DMS 273 (cell line): ENCODE data around the gene DNAAF8.

Experiments
- DNase-seq: peaks from one replicate; lab custom pipeline; 2025; ENCODE audit not compliant: unreplicated experiment; lab: John Stamatoyannopoulos, UW

The DNAAF8 gene

DNA sequence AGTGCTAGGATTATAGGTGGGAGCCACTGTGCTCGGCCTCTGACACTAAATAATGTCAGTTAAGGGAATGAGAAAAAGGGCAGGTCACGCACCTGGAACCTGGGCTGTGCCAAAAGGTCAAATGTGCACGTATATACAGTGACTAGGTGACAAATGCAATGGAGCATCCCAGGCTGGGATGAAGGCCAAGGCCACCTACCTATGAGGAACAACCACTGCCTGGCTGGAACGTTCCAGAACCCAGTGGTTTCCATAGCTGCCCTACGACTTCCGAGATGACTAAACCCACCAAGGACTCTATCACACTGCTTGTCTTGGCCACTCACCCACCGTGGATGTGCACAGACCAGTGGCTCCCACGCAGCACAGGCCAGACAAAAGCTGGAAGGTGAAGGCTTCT, 16.6 kb downstream of the DNAAF8 start:
- DNase-seq: no peak

DNA sequence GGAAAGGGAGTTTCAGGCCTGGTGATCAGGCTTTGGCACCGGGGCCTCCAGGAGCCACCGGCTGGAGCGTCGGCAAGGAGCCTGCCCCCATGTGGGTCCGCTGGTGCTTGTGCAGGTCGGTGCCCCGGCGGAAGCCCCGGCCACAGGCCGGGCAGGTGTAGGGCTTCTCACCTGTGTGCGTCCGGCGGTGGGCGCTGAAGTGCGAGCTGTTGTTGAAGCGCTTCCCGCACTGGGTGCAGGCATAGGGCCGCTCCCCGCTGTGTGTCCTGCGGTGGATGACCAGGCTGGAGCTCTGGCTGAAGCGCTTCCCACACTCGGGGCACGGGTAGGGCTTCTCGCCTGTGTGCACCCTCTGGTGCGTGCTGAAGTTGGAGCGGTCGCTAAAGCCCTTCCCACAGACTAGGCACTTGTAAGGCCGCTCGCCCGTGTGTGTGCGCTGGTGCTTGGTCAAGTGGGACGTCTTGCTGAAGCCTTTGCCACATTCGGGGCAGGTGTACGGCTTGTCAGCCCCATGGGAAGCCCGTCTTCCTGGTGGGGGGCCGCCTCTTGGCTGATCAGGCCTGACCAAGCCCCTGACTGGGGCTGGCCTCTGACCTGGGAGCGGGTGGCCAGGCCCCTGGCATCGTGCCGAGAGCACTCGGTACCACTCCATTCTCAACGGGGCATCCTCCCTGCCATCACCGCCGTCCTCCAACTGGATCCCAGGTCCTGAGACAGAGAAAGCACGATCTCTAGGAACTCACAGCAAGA, 18.2 kb downstream of the DNAAF8 start:
- no peak for DNase-seq

DNA sequence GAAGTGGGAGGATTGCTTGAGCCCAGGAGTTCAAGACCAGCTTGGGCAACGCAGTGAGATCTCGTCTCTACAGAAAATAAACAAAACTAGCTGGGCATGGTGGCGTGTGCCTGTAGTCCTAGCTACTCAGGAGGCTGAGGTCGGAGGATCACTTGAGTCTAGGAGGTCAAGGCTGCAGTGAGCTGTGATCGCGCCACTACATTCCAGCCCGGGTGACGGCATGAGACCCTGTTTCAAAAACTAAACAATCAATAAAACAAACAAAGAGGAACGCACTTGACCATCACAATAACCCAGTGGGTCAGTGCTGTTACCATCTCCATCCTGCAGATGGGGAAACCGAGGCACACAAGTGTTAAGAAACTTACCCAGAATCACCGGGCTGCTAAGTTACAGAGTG, 18.9 kb downstream of the DNAAF8 start:
- DNase-seq: no peak

DNA sequence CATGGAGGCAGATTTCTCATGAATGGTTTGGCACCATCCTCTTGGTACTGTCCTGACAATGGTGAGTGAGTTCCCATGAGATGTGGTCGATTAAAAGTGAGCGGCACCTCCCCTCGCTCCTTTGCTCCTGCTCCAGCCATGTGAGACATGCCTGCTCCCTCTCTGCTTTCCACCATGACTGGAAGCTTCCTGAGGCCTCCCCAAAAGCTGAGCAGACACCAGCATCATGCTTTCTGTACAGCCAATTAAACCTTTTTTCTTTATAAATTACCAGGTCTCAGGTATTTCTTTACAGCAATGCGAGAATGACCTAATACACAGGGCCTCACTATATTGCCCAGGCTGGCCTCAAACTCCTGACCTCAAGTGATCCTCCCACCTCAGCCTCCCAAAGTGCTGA, 20.5 kb downstream of the DNAAF8 start:
- no peak for DNase-seq

DNA sequence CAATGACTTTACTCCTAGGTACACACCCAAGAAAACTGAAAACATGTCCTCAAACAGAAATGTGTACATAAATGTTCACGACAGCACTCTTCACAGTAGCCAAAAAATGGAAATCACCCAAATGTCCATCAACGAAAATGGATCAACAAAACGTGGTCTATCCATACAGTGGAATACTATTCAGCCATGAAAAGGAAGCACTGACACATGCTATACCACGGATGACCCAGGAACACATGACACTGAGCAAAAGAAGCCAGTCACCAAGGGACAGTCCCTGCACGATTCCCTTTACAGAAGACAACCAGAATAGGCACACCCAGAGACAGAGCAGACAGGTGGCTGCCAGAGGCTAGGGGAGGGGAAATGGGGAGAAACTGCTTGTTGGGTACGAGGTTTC, 21.4 kb downstream of the DNAAF8 start:
- DNase-seq: no peak

DNA sequence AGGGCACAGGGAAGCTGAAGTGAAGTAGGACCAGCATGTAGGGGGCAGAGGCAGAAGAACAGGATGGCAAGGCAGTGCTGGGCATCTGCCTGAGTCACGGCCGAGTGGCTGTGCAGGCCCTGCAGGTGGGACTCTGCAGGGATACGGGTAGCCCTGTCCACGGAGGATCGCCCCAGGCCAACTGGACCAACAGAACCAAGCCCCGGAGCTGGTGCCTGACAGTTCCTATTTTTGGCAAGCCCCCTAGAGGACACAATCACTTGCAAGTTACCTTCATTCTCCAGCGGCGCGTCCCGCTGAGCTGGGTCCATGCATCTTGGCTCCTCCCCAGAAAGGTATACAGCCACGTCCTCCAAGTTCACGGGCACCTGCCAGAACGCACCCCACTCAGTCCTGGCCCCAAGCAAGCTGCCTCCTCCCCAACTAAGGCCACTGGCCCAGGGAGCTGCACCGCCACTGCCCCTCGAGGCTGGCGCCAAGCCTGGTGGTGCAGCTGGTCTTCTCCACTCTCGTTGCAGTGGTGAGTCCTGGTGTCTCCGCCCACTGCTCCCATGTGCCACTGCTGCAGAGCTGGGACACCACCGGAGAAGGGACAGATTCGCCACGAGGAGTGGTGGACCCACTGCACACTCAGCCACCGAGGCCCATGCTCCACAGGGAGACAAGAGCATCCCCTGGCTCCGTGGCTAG, 26.0 kb downstream of the DNAAF8 start:
- DNase-seq: no peak

DNA sequence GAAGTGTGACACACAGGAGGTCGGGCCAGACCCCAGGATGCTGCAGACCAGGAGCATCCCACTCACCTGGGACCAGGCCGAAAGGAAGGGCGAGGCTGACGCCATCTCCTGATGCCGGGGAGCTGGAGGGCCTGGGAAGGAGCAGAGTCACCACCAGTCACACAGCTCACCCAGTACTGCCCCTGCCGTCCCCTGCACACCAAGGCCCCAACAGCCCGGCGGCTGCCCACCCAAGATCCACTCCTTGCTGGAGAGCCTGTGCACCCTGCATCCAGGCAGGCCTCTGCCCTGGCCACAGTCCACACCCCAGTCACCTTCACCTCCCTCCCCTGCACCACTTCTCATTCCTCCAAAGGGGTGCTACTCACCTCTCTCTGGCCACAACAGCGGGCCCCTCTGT, 27.9 kb downstream of the DNAAF8 start:
- DNase-seq: no peak

DNA sequence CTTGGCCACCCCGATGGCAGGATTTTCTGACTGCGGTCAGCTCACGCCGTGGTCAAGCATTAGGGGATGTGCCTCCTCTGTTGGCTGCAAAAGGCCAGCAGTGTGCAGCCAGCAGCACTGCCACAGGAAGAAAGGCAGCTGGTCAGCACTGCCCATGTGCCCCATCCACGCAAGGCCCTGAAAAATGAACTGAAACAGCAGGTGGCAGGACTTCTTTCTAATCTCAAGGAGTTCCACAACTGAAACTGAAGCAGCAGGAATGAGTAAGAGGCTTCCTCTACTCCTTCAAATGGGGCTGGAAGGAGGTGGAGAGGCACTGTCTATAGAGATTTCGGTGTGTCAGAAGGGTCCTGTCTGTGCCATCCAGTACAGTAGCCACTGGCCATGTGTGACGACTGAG, 29.5 kb downstream of the DNAAF8 start:
- no peak for DNase-seq

DNA sequence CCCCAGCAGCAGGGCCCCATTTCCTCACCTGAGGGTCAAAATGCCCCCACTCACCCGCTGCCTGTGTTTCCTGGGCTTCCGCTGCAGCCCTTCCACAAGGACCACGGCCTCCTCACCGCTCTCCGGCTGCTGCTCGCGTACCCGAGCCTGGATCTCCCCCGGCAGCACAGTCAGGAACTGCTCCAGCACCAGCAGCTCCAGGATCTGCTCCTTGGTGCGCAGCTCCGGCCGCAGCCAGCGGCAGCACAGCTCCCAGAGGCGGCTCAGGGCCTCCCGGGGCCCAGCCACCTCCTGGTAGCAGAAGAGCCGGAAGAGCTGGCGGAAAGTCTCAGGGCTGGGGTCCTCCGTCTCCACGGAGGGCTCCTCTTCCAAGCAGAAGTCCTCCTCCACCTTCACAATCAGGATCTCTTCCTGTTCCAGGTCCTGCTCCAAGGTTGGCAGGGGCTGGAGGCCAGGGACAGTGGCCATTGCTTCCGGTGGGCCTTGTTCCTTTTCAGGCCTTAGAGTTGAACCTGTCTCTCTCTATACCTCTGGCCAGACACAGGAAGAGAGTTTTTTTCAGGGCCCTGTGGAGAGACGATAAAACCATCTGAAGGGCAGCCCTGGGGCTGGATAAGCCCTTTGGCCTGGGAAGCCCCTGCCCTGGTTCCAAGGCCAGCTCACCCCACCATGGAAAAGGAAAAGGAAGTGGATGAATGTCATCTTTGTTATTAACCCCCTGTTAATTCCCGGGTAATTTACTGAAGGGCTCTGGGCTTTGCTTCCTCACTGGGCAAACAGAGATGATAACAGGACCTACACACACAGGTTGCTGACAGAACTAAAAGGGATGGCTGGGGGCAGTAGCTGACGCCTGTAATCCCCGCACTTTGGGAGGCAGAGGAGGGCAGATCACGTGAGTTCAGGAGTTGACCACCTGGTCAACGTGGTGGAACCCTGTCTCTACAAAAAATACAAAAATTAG, 31.5 kb downstream of the DNAAF8 start:
- DNase-seq: no peak

DNA sequence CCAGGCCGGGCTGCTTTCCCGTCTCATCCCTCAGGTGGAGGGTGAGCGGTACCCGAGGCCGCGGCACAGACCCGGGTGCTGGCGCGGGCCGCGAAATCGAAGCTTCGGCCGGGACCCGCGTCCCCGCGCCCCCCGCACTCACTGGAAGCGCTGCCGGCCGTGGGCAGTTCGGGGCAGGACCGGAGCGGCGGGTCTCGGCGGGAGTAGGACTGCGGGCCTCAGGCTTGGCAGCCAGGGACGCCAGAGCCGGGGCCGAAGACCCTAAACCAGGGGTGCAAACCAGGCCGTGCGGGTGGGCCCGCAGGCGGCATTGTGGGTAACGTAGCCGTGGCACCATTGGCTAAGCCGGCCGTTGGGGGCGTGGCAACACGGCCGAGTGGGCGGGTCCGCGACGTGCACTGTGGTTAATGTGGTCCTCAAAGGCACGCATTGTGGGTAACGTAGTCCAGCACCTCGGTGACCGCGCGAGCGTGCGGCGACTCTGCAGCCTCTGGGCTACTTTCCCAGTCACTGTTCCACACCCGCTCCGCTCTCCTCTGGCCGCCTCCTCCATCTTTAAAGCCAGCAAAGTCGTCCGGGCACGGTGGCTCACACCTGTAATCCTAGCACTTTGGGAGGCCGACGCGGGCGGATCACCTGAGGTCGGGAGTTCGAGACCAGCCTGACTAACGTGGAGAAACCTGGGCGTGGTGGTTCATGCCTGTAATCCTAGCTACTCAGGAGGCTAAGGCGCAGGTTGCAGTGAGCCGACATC, 32.7 kb downstream of the DNAAF8 start, which contains the start of gene ZNF500:
TSS of gene ZNF500 (minus strand) at position 288 of the 754 bp plus-strand sequence. CDS start 1,184 bp downstream, outside the sequence.
- peak; percentile 99 for DNase-seq

DNA sequence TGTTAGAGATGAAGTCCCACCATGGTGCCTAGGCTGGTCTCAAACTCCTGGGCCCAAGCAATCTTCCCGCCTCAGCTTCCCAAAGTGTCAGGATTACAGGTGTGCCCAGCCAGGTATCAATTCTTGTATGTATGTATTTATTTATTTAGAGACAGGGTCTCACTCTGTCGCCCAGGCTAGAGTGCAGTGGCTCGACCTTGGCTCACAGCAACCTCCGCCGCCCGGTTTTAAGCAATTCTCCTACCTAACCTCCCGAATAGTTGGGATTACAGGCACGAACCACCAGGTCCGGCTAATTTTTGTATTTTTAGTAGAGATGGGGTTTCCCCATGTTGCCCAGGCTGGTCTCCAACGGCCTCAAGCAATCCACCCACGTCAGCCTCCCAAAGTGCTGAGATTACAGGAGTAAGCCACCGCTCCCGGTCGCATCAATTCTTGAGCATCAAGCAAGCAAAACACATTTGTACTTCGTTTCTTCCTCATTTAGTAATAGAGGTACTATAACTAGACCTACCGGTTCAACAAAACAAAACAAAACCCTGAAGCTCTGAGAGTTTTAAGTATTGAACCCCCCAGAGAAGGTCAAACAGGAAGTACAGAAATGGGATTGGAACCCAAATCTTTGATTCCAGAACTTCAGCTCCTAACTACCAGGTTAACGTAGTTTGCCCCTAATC, 33.7 kb downstream of the DNAAF8 start:
- peak; percentile 64 for DNase-seq

DNA sequence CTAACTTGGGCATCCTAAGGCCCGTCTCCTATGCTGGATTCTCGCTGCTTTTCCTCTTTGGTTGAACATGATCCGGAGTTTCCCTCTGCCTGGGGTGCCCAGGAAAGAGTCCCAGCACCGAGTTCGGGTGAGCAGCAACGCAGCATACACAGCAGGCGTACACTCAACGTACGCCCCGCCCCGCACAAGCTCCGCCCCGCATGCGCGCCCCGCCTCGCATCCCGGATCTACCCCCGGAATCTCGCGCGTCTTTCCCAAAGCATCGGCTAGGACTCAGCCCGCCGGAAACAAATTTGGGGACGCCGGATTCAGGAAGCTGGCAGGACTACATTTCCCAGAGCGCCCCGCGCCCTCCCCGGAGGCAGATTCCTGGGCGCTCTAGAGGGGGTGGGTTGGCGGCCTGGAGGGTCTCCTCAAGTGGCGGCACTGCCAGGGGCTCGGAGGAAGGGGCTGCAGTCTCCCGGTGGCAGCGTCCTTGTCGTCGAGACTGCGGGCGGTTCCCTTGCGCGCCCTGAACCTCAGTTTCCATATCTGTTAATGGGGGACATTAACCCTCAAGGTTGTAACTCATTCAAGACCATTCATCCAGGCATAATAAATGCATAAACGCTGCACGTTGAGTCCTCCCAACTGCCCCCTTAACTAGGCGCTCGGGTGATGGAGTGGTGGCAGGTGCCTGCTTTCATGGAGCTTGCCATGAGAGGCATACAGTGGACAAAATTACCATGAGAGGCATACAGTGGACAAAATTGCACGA, 34.4 kb downstream of the DNAAF8 start:
- DNase-seq: peak; percentile 99

DNA sequence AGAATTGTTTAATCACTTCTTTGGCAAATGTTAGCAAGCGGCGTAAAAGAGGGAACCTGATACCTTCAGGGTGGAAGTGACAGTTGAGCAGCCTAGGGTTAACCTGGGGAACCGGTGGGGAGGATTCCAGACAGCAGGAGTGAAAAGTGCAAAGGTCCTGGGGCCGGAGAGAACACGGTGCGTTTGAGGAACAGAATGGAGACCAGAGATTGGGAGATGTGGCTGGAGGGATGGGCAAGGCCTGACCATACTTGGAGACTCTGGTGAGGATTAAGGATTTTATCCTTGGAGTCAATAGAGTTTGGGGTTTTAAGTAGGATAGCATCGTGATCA, 34.9 kb downstream of the DNAAF8 start:
- no peak for DNase-seq

DNA sequence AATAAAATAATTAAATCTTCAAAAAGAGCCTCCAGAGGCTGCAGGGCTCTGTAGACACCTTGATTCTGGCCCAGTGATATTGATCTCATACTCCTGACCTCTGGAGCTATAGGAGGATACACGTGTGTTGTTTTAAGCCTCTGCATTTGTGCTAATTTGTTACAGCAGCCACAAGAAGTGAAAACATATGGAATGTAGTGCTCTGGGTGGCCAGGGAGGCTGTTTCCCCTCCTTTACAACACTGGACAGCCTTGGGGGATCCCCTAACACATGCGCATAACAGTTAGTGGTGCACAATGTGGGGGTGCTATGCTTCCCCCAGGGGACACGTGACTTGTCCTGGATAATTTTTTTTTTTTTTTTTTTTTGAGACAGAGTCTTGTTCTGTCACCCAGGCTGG, 37.3 kb downstream of the DNAAF8 start:
- no peak for DNase-seq

DNA sequence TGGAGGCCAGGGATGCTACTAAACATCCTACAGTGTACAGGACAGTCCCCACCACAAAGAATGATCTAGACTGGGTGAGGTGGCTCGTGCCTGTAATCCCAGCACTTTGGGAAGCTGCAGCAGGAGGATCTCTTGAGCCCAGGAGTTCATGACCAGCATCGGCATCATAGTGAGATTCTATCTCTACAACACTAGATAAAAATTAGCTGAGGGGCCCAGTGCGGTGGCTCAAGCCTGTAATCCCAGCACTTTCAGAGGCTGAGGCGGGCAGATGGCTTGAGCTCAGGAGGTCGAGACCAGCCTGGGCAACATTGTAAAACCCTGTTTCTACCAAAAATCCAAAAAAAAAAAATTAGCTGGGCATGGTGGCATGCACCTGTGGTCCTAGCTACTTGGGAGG, 38.0 kb downstream of the DNAAF8 start:
- DNase-seq: no peak

DNA sequence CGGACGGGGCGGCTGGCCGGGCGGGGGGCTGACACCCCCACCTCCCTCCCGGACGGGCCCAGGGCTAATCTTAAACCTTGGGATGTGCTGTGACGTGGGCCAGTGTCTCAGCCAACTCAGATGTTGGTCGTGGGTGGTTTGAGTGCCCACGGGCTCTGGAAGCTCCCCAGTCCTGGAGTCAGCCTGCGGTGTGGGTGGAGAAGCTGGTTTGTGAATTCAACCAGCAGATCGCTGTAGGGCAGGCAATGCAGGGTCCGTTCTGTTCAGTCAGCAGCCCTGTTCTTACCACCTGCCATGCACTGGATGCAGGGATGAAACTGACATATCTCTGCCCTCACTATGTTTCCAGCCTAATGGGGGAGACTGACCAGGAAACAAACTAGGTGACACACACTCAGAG, 40.7 kb downstream of the DNAAF8 start:
- no peak for DNase-seq

DNA sequence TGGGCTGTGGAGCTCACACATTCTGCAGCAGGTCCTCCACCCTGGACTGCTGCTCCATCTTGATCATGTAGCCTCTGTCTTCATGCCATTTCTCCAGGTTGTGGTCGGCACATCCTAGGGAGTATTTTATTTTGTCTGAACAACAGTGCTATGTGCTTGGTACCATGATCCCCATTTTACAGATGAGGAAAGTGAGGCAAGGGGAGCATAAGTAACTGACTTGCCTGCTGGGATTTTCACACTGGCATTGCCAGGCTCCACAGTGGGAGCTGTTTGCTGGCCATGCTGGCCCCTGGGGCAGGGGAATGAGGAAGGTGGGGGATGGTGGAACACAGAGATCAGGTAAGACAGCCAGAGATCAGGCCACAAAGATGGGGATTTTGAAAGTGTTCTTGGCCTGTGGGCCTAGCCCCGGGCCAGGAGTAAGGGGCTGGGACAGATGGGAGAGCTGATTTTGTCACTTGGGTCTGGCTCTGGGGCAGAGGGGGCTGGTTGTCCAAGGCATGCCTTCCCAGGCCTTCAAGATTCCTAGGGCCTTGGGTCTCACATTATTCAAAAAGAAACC, 41.9 kb downstream of the DNAAF8 start:
- DNase-seq: no peak

DNA sequence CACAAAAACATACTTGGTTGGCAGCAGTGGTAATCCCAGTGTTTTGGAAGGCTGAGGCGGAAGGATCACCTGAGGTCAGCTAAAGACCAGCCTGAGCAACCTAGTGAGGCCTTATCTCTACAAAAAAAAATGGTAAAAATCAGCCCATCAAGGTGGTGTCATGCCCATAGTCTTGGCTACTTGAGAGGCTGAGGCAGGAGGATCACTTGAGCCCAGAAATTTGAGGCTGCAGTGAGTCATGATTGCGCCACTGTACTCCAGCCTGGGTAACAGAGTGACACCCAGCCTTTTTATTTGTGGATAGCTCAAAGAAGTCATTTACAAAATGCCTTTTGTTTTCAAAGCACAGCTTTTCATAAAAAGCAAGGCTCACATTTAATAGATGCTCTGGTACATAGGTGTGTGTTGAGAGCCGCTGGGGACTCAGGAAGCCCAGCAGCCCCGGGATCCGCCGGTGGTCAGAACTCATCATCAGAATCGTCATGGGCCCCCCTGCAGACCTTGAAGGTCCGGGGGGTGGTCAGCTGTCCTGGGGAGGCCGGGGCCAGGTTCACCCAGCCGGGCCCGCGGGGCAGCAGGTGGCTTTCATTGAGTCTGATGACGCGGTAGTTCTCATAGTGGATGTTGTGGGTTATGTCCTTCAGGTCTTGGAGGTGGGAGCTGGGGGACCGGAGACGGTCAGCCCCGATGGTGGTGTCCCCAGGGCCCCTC, 43.2 kb downstream of the DNAAF8 start:
- DNase-seq: no peak

DNA sequence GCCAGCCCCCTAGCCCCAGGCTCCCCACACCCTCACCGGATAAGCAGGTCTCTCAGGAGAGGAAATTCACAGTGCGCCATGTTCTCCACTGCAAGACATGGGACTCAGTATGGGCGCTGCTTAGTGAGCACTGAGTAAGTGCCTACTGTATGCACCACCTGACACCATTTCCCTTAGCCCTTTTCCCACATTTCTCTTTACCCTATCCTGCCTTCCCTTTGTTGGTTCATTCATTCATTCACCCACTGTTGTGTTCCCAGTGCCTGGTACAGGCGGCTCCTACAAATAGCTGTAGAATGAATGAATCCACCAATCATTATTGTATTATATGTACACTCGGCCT, 43.7 kb downstream of the DNAAF8 start:
- no peak for DNase-seq
